GM18909 (cell line): Measurements from ENCODE around the gene ATOSB.

Source experiments
- ATAC-seq: cut with Tn5 transposase; IDR thresholded peaks from one replicate; pipeline ENCODE4 v1.9.1; 2021; ENCODE audit warnings: mild to moderate bottlenecking; ENCODE audit not compliant: unreplicated experiment, poor library complexity

The ATOSB gene

GRCh38 chr9:35096035-35096849 is 19.4 kb downstream of the ATOSB start, which contains the start of gene PIGO:
Gene PIGO, minus strand, starts transcription at chr9:35096591. Its CDS starts 1,026 bp downstream, at chr9:35095565.
- peak; percentile 88 for ATAC-seq

GRCh38 chr9:35091536-35091935 is 24.1 kb downstream of the ATOSB start:
- ATAC-seq, result no peak

- no peak for ATAC-seq
Observed at GRCh38 chr9:35089434-35089833, 26.2 kb downstream of the ATOSB start.

DNA sequence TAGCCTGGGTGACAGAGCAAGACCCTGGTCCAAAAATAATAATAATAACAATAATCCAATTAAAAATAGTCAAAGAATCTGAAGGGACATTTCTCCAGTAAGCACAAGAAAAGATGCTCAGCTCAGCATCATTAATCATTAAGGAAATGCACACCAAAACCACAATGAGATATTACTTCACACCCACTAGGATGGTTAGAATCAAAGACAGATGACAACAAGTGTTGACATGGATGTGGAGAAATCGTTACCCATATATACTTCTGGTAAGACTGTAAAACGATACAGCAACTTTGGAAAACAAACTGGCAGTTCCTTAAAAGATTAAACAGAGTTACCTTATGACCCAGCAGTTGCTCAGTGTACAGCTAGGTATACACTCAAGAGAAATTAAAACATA is 30.6 kb downstream of the ATOSB start:
- no peak for ATAC-seq

GRCh38 chr9:35079426-35080341 is 36.0 kb downstream of the ATOSB start, which contains the start of gene FANCG:
Gene FANCG, minus strand, starts transcription at chr9:35079942. Its CDS starts 418 bp downstream, at chr9:35079524.
- ATAC-seq, result peak; percentile 87

DNA sequence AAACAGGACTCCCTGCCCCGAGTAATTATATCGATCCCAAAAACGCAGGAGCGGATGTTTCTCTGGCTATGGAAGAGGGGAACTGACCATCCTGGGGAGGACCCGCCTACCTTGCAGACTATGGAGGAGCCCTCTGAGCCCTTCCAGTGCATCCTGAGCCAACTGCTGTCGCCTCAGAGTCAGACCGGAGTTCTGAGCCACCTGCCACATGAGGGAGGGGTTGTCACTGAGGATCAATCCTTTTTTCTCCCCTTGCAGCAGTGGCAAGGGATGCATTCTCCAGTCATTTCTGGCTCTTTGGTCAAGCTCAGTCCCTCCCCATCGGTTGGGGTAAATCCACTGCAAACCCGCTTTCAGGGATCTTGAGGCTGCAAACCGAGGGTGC is 36.6 kb downstream of the ATOSB start:
- no peak for ATAC-seq

DNA sequence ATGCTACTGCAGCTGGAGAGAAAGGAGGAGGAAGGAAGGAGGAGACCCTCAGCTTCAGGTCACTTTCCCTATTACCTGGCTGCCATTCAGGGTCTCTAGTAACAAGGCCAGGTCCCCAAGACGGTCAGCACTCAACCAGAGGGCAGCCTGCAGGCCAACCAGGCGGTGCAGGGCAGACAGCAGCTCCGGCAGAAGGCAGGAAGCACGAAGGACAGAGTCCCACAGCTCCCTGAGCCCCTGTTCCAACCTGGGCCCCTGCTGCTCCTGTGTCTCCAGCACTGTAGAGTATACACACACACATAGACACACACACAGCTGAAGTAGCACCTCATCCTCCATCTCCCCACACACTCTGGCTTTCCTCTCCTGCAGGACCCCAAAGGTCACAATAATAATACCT is 37.6 kb downstream of the ATOSB start:
- no peak for ATAC-seq

DNA sequence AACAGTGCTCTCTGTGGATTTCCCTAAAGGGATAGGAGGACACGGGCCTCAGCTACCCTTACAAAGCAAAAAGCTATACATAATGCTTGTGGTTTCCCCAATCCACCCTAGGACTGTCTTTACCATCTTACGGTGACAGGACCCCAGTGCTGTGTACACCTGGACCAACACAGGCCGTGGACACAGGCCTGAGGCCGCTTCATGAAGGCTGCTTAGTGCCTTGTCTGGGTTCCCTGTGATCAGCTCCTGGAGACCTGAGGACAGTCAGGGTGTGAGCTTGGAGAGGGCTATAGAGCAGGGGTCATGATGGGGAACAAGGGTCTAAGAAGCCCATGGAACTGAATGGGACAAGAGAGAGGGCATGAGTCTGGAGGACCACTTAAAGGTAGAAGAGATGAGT is 38.8 kb downstream of the ATOSB start:
- ATAC-seq, result no peak

DNA sequence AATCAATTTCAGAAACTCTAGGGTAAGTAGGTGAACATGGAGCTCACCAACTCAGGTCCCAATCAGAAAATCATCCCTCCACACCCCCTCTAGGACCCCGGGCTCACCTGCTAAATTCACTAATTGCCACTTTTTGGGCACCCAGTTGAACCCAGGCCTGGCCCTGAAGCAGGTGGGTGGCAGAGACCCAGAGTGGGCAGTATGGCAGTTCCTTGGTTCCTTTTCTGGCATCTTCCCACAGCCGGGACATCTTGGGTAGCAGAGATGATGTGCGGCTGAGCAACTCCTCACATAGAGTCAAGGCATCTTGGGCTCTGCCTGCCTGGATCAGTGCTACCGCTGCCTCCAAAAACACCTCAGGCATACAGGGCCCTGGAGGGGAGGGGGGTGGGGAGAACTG is 40.3 kb downstream of the ATOSB start:
- ATAC-seq, result no peak

DNA sequence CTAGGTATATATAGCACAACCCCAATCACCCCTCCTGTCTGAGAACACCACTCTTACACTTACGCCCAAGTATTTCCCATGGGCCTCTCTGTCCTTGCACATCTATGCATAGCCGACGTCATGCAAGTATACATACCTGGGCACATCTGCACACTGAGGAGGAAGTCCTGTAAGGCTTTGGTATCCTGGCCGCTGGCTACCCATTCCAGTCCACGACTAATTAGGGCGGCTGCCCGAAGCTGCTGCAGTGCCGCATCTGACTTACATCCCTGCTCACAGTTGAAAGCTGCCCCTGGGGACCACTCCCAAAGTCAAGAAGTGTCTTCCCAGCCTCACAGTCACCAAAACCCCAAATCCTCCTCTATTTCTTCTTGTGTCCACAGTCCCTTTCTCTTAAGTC is 40.9 kb downstream of the ATOSB start:
- no peak for ATAC-seq

DNA sequence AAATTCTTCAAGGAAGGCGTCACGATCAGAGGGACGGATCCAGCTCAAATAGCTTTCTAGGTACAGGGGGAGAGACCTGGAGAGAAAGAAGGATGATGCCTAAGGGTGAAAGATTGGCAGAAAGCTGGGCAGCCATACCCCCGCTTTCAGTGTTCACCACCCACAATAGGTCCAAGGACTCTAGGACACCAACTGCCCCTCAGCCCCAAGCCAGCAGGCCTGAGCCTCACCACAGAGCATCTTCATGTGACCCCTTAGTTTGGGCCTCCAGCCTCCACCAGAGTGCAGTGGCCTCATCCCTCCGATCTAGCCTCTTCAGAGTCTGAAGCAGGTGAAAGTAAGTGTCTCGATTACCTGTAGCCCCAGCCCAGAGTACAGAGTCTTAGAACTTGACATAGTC is 41.5 kb downstream of the ATOSB start:
- no peak for ATAC-seq

GRCh38 chr9:35073279-35073612 is 42.4 kb downstream of the ATOSB start:
- ATAC-seq, result no peak

- ATAC-seq, result peak; percentile 87
Observed at GRCh38 chr9:35072461-35073278, 43.0 kb downstream of the ATOSB start, which contains the start of gene VCP. Gene VCP, minus strand, starts transcription at chr9:35072625. Its CDS starts 272 bp downstream, at chr9:35072353.

GRCh38 chr9:35071814-35072460 is 43.7 kb downstream of the ATOSB start:
- ATAC-seq, result peak; percentile 60

DNA sequence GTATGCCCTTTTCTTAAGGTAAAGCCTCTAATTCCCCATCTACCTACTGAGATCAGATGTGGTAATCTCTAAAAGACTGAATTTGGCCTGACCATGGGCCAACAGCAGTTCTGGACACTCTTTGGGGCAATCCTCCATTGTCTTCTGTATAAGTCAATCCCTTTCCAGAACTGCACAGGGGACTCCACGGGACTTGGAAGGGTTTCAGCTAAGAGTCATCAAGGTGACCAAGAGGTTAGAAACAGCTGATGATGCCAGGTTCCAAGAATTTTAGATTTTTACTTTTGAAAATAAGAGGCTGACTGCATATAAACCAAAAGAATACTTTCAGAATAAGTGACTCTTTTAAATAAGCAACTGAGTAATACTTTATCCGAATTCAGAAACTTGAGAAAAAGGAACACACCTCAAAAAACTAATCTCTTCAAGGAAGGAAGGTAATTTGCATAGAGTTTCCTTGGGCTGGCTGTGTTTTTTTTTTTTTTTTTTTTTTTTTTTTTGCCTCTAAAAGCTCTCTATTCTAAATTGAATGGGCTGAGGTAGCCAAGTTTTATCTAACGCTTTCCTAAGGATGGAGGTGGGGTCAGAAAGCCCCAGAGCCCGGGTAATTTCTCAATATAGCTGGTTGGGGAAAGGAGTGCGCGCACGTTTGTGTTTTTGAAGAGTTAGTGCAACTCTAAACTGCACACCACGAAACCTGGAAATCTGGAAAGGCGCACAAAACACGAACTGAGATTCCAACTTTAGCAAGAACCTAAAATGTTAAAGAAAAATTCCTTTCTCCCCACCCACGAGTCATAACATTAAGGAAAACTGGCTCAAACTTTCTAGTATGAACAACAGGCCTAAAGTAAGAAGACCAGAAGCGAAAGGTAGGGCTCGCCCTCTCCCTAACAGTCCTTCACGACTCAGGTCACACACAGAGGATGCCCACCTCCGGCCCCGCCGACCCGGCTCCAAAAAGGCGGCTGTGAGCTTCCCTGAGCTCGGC is 44.5 kb downstream of the ATOSB start:
- no peak for ATAC-seq

- ATAC-seq, result no peak
Observed at GRCh38 chr9:35069020-35069419, 46.6 kb downstream of the ATOSB start.

DNA sequence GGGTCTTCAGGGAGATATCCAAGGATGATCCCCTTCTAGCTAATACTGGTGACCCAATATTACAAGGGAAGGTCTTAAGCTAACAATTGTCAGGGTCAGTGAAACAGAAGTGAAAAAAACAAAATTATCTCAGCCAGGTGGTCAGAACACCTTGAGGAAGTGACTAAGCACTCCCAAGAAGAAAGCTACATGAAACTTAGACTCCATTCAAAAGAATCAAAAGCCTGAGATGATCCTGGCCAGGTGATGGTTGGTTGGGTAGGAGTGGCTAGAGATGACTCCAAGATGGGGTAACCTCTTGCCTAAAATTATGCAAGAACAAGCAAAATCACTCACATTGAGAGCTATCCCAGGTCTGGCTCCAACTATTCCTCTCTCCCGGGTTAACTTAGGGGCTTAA is 48.6 kb downstream of the ATOSB start:
- ATAC-seq, result no peak

GRCh38 chr9:35060548-35061207 is 55.0 kb downstream of the ATOSB start:
- ATAC-seq, result no peak
